Cardiac fibroblast (primary cell): ENCODE measurements around the gene ZNF575.

Source experiments
- DNase-seq, 2 donors: peaks; one replicate each; pipeline versions ENCODE4 v3.0.0 to v3.0.0-alpha.2; 2010; ENCODE audit warnings: low read depth in 2 of 2
- H3K4me3 ChIP-seq, 2 donors: replicated peaks in 1 of 2; 1 replicate in 1 of 2; 2 replicates in 1 of 2; pipeline ENCODE4 v1.5.1; 2011; ENCODE audit warnings: low read depth in 2 of 2, low read length in 2 of 2, mild to moderate bottlenecking in 2 of 2, moderate library complexity in 1 of 2
- CTCF ChIP-seq: IDR thresholded peaks from one replicate; pipeline ENCODE4 v1.5.1; 2011; ENCODE audit warnings: low read depth, mild to moderate bottlenecking, low read length, inconsistent platforms

Gene ZNF575

GRCh38 chr19:43575955-43576878, 43.2 kb downstream of the ZNF575 start:
- peak overlapping the region; percentile 39 to 49 for H3K4me3 ChIP-seq
- TF ChIP-seq CTCF, result no peak

GRCh38 chr19:43578787-43579186, 45.8 kb downstream of the ZNF575 start:
- DNase-seq, result no peak
- TF ChIP-seq CTCF, result no peak
- H3K4me3 ChIP-seq, result no peak overlapping the region

More at GRCh38 chr19:43575955-43576878, 43.2 kb downstream of the ZNF575 start:
- peak in 1 of 2 donors; percentile 4 for DNase-seq

GRCh38 chr19:43581467-43581866, 48.5 kb downstream of the ZNF575 start:
- no peak for DNase-seq
- H3K4me3 ChIP-seq, result no peak overlapping the region
- TF ChIP-seq CTCF, result no peak

GRCh38 chr19:43582495-43582894, 49.5 kb downstream of the ZNF575 start:
- no peak overlapping the region for H3K4me3 ChIP-seq
- DNase-seq, result no peak
- TF ChIP-seq CTCF, result no peak

GRCh38 chr19:43584484-43584883, 51.5 kb downstream of the ZNF575 start:
- no peak for TF ChIP-seq CTCF
- DNase-seq, result no peak
- H3K4me3 ChIP-seq, result no peak overlapping the region
